Gastrocnemius medialis (tissue), 4 donors: ENCODE measurements around the gene CFAP46.

Experiments used
- CTCF ChIP-seq, 5 experiments: fragments of 450-650 bp in 3 of 5; fragments of 200-600 bp in 2 of 5; sonication (generic) in 2 of 5; IDR thresholded peaks in 4 of 5; conservative IDR thresholded peaks in 1 of 5; 1 replicate in 4 of 5; 2 replicates in 1 of 5; pipeline ENCODE4 v1.5.1; 2016 to 2019; ENCODE audit warnings: antibody characterized with exemption in 5 of 5, mild to moderate bottlenecking in 3 of 5, moderate library complexity in 3 of 5
- POLR2A ChIP-seq, 2 donors: fragments of 450-650 bp; IDR thresholded peaks; one replicate each; pipeline ENCODE4 v1.6.1; 2017; ENCODE audit warnings: antibody characterized with exemption in 2 of 2, mild to moderate bottlenecking in 2 of 2, moderate library complexity in 2 of 2

- TF ChIP-seq CTCF (IDR thresholded peaks at IDR 0.05 in 4 of 5, conservative IDR thresholded peaks at IDR 0.05 in 1 of 5) (no peak), POLR2A (IDR thresholded peaks at IDR 0.05) (no peak)
Observed at GRCh38 chr10:132925614-132926013, 16.8 kb downstream of the CFAP46 start.
